Ramos (cell line): ENCODE measurements around the gene PDILT.
"Not testable (repeated sequence)": the region's sequence is repeated elsewhere in the genome, so short reads cannot be mapped to it uniquely, and the experiment has no call there.

Experiments used
- in situ Hi-C: fragments of 300-500 bp; cut with MboI; formaldehyde crosslinking; loops from one replicate; pipeline ENCODE4 v1.14.3; 2022; ENCODE audit warnings: low sequenced_read_pairs; ENCODE audit not compliant: unreplicated experiment

PDILT gene

DNA sequence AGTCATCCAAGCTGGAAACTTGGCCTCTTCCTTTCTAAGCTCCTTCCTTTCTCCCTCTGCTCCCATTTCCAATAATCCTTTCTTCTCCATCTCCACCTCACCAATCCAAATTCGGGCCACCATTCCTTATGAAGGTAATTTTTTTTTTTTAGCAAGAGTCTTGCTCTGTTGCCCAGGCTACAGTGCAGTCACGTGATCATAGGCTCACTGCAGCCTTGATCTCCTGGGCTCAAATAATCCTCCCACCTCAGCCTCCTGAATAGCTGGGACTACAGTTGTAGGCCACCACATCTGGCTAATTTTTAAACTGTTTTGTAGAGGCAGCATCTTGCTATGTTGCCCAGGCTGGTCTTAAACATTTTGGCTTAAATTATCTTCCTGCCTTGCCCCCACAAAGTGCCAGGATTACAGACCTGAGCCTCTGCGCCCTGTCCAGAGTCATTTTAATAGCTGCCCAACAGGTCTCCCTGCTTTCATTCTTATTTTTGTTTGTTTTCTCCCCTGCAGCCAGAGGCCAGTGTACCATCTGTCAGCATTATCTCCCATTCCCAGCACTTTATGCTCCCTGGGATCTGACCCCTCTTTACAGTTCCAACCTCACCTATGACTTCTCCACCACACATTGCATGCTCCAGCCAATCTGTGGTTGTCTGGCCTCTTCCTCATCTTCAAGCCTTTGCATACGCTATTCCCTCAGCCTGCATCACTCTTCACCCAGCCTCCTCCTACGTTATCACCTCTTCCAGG, 75.0 kb downstream of the PDILT start:
- in situ Hi-C loops, result loop anchor here (10.0 kb wide), 1 partner anchor 65 kb away; no protein-coding TSS in a partner anchor

- in situ Hi-C loops, result no loop called here
Observed at GRCh38 chr16:20327444-20328041, 77.0 kb downstream of the PDILT start, which contains the start of gene GP2. GP2 (minus strand) TSS chr16:20327513; CDS start chr16:20326431, 1,082 bp downstream.

- in situ Hi-C loops, result no loop called here
Observed at GRCh38 chr16:20326321-20326720, 78.2 kb downstream of the PDILT start.

DNA sequence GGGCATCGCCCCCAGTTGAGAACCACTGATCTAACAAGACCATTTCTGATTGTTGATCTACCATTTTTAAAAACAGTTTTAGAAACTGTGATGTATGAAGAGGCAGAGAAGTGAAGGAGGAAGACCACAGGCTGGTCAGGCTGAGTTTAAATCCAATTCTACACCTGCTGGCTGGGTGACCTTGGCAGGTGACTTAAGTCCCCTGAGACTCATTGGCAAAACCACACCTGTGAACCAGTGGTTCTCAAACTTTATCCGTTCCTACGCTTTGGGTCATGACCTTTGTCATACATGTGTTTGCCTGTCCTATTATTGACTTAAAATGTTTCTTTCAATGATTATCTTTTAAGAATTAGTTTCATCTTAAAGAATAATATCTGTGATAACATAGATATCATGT, 79.5 kb downstream of the PDILT start:
- in situ Hi-C loops, result no loop called here

GRCh38 chr16:20323591-20324117, 80.9 kb downstream of the PDILT start:
- in situ Hi-C loops, result no loop called here

GRCh38 chr16:20322696-20323095, 81.8 kb downstream of the PDILT start:
- in situ Hi-C loops, result no loop called here

- in situ Hi-C loops, result no loop called here
Observed at GRCh38 chr16:20321671-20322070, 82.9 kb downstream of the PDILT start.

DNA sequence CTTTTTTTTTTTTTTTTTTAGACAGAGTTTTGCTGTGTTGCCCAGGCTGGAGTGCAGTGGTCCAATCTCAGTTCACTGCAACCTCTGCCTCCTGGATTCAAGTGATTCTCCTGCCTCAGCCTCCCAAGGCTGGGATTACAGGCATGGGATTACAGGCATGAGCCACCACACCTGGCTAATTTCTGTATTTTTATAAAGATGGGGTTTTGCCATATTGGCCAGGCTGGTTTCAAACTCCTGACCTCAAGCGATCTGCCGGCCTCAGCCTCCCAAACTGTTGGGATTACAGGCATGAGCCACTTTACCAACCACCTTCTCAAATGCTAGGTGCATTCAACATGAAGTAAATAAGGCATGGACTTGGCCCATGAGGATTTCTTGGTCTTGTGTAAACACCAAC, 83.5 kb downstream of the PDILT start:
- in situ Hi-C loops, result not testable (repeated sequence)

GRCh38 chr16:20320592-20320991, 83.9 kb downstream of the PDILT start:
- in situ Hi-C loops, result no loop called here

DNA sequence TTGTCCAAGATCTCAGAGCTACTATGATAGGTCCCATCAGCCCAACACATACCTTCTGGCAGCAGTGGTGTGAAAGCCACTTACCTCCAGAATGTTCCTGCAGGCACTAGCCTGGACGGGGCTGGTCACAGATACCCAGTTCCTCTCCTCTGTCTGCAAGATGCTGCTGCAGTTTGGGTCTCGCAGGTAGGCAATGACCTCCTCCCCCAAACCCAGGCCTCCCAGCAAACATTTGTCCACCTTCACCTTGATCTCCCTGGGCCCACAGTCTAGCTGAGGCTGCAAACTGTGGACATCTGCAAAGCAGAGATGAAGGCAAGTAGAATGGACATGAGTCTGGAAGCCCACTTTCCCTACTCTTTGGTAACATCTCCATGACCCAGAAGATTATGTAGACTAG, 84.4 kb downstream of the PDILT start:
- in situ Hi-C loops, result no loop called here

GRCh38 chr16:20319406-20319805, 85.1 kb downstream of the PDILT start:
- in situ Hi-C loops, result no loop called here

GRCh38 chr16:20318437-20318836, 86.1 kb downstream of the PDILT start:
- in situ Hi-C loops, result no loop called here

DNA sequence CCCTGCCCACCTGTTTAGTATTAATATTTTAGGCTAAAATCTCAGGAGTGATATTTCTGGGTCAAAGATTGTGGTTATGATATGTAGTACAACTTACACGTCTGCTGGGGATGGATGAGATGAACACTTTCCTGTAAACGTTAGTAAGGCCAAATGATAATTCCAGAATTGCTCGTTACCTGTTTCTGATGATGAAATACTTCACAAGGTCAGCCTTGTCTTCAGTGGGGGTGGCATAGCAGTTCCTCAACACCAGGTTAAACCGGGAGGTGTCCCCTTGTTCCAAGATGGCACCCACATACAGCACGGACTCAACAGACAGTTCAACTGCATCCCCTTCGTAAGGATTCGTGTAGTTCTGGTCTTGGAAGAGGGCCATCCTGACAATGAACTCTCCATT, 86.5 kb downstream of the PDILT start:
- in situ Hi-C loops, result no loop called here

- in situ Hi-C loops, result no loop called here
Observed at GRCh38 chr16:20317117-20317516, 87.4 kb downstream of the PDILT start.

GRCh38 chr16:20316715-20317114, 87.8 kb downstream of the PDILT start:
- in situ Hi-C loops, result no loop called here

DNA sequence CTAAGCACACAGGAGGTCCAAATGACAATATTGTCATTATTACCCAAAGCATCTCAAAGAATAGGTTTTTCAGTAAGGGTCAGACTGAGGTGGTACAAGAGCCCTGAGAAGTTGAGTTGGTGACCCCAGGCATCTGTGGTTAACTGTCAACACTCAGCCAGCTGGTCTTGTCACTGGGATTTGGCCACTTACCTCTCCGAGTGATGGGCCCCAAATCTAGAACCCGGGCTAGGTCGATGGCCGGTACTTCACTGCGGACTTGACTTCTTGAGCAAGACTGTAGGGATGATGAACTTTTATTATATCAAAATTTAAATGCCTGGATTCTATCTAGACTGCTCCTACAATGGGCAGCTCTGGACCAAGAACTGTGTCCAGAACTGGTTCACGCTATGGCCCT, 88.8 kb downstream of the PDILT start:
- in situ Hi-C loops, result no loop called here

GRCh38 chr16:20314575-20314974, 90.0 kb downstream of the PDILT start:
- in situ Hi-C loops, result no loop called here

- in situ Hi-C loops, result no loop called here
Observed at GRCh38 chr16:20313741-20314140, 90.8 kb downstream of the PDILT start.

GRCh38 chr16:20312536-20313095, 91.9 kb downstream of the PDILT start:
- in situ Hi-C loops, result not testable (repeated sequence)

- in situ Hi-C loops, result no loop called here
Observed at GRCh38 chr16:20311548-20311947, 93.0 kb downstream of the PDILT start.
